Ovary (tissue), 9 donors: ENCODE measurements around the gene SLC22A15. TPM values are rescaled to one million over a fixed set of nuclear protein-coding genes. Genes with fewer than 3 reads are reported as not detected.

Source experiments
- DNase-seq, 5 donors: peaks; one replicate each; pipeline ENCODE4 v3.0.0-alpha.2; 2019 to 2020
- H3K27ac ChIP-seq, 2 donors: fragments of 200-600 bp; one replicate each; pipeline versions ENCODE4 v1.5.1 to v1.8.0; 2019 to 2022
- H3K27me3 ChIP-seq: fragments of 200-600 bp; one replicate; pipeline ENCODE4 v1.8.0; 2022
- H3K36me3 ChIP-seq: fragments of 200-600 bp; sonication (generic); one replicate; pipeline ENCODE4 v1.5.1; 2019
- H3K4me1 ChIP-seq: one replicate; pipeline ENCODE4 v1.8.1; 2013; ENCODE audit warnings: mild to moderate bottlenecking, moderate library complexity; ENCODE audit not compliant: insufficient read depth
- H3K4me3 ChIP-seq: fragments of 200-600 bp; sonication (generic); one replicate; pipeline ENCODE4 v1.5.1; 2017
- H3K9me3 ChIP-seq, 2 donors: fragments of 200-600 bp in 1 of 2; sonication (generic) in 1 of 2; one replicate each; pipeline versions ENCODE4 v1.5.1 to v1.8.1; 2013 to 2019; ENCODE audit warnings: mild to moderate bottlenecking in 1 of 2, moderate library complexity in 1 of 2
- EP300 ChIP-seq: sonication (generic); formaldehyde crosslinking; IDR thresholded peaks from one replicate; pipeline ENCODE4 v1.6.1; 2017; ENCODE audit warnings: antibody characterized with exemption
- POLR2A ChIP-seq: fragments of 450-650 bp; IDR thresholded peaks from one replicate; pipeline ENCODE4 v1.6.1; 2017; ENCODE audit warnings: antibody characterized with exemption, mild to moderate bottlenecking, moderate library complexity
- WGBS, 3 donors: extraction: QIAGEN DNeasy Blood & Tissue Kit in 1 of 3; methylation state at CpG; one replicate each; pipeline versions ENCODE4 v1.1.5 to v1.1.7; 2013 to 2017; 5-methylcytosine and 5-hydroxymethylcytosine counted together
- intact Hi-C, 4 donors: fragments of 100-400 bp; cut with DNase I; formaldehyde crosslinking; loops; one replicate each; pipeline versions ENCODE4 v1.11.0 to v1.15.1; 2022 to 2023
- polyA plus RNA-seq, 2 donors: library from polyadenylated mRNA; stranded (reverse); fragments of 200-250 nt in 1 of 2; fragments of 350-450 nt in 1 of 2; fragmentation: Illumina TruSeq in 1 of 2; extraction: RNeasy Lipid Tissue Mini Kit (QIAGEN cat#74804) in 1 of 2; gene quantifications; one replicate each; pipeline ENCODE4 v1.2.3, GENCODE V29; 2013 to 2014
- total RNA-seq, 7 donors: library from RNA; depleted of rRNA in 2 of 7; stranded (reverse); fragments of >200 nt in 2 of 7; fragmentation: NEBNext Ultra II Directional in 3 of 7; extraction: Animal tissue kit (Norgen Biotek cat#: 25700) in 3 of 7; gene quantifications; one replicate each; pipeline versions ENCODE4 v1.1.0 to v1.2.4, GENCODE V29; 2016 to 2023
- TF ChIP-seq, protein P1 (sequence below), 3 donors: fragments of 450-650 bp in 2 of 3; fragments of 200-600 bp in 1 of 3; IDR thresholded peaks; one replicate each; pipeline versions ENCODE4 v1.5.1 to v1.8.0; 2016 to 2022; ENCODE audit warnings: antibody characterized with exemption in 3 of 3, mild to moderate bottlenecking in 1 of 3
- donor health status: DM: no; HTN: no; CAD: no; lungs with moderate emphysema.
- donor health status: DM: no; HTN: no; CAD: no.
- donor health status: Bipolar disorder and iron deficiency.
- donor health status: DM: yes; HTN: yes; CAD: no.
- donor health status: DM: no; HTN: no; CAD: no.
- donor health status: DM: yes; HTN: yes; CAD: no.

SLC22A15 gene
- total and polyA plus RNA-seq, 9 donors, result 0.51 to 3.8 (median 1.6) TPM

DNA sequence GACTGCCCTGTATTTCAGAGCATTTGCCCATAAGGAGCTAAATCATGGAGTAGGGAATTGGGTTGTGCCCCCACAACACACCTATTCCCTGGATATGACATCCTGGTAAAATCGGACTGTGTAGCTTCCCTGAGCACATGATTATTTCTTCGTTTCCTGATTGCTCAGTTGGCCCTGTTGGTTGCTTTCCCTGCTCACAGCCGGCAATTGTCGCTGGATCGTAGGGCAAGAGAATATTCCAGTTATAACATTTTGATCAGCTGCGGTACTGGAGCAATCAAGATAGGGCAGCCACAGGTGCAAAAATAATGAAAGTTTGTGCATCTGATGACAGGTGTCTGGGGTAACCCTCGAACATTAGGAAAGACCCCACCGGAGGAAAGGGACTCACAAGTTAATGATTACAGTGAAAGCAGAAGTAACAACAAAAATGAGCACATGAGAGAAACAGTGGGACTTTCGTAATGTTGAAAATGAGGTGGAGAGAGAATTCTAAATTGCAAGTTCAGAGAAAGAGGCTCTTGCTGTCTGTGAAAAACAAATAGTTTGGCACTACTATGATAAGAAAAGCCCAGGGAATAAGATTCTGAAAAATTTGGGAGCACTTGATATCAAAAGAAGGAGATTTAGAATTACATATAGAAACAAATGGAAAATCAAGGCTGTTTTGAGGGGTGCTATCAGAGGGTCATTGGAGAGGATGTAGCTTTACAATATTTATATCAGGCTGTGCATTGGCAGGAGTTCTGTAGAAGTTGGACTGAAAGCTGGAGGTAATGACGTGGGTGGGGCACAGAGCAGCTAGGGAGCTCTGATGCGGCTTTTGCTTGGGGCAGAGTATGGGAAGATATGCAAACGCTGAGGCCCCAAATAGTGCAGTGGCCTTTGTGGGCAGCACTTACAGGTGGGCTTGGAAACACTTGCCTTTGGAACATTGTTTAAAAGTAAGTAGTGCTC lies 134.5 kb downstream of the SLC22A15 start, which contains the start of gene MAB21L3:
Gene MAB21L3 (plus strand): TSS at position 833 of the 957 bp plus-strand sequence. CDS start 1,217 bp downstream, outside the sequence.
- 53 to 64% (median 63%) methylated on average over 12 of the region's 12 CpGs for WGBS, 3 donors
- intact Hi-C loops, result no loop called here
- H3K27me3 ChIP-seq, result no peaks in the 10 kb centered on the region
- no peaks in the 10 kb centered on the region for H3K36me3 ChIP-seq
- no peak within 1 kb of the TSS for H3K27ac ChIP-seq
- no peak within 1 kb of the TSS for H3K4me3 ChIP-seq
- H3K4me1 ChIP-seq, result no peaks in the 10 kb centered on the region
- TF ChIP-seq EP300 (no peak), POLR2A (no peak)
- TF ChIP-seq, protein P1, sequence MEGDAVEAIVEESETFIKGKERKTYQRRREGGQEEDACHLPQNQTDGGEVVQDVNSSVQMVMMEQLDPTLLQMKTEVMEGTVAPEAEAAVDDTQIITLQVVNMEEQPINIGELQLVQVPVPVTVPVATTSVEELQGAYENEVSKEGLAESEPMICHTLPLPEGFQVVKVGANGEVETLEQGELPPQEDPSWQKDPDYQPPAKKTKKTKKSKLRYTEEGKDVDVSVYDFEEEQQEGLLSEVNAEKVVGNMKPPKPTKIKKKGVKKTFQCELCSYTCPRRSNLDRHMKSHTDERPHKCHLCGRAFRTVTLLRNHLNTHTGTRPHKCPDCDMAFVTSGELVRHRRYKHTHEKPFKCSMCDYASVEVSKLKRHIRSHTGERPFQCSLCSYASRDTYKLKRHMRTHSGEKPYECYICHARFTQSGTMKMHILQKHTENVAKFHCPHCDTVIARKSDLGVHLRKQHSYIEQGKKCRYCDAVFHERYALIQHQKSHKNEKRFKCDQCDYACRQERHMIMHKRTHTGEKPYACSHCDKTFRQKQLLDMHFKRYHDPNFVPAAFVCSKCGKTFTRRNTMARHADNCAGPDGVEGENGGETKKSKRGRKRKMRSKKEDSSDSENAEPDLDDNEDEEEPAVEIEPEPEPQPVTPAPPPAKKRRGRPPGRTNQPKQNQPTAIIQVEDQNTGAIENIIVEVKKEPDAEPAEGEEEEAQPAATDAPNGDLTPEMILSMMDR (IDR thresholded peaks at IDR 0.05), result no peak
- no peak for DNase-seq
- no peaks in the 10 kb centered on the region for H3K9me3 ChIP-seq

DNA sequence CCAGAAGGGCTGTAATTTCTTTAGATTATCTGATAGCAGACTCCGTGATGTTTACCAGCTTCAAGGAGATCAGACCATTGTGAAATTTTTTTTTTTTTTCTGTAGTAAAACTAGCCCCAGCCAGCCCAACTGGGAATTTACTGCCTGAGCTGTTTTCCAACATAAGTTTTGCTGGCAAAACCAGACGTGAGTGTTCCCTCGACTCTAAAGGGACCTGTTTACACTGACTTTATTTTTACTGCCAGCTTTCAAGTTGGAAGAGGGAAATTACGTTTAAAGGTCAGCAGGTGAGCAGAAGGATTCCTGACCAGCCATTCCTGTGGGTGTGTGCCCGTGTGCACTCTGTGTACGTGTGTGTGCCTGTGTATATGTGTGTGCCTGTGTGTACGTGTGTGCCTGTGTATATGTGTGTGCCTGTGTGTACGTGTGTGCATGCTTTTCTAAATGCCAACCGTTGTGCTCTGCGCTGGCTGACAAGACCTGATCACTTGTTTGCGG lies 135.3 kb downstream of the SLC22A15 start:
- Histone ChIP-seq H3K27me3 (no peaks in the 10 kb centered on the region), H3K4me3 (no peak overlapping the region), H3K4me1 (no peaks in the 10 kb centered on the region), H3K9me3 (no peaks in the 10 kb centered on the region), H3K27ac (no peak overlapping the region), H3K36me3 (no peaks in the 10 kb centered on the region)
- DNase-seq, result no peak
- intact Hi-C loops, result no loop called here
- WGBS, 3 donors, result 31 to 41% (median 36%) methylated on average over 11 of the region's 11 CpGs
- TF ChIP-seq POLR2A (no peak), EP300 (no peak)
- TF ChIP-seq, protein P1 (IDR thresholded peaks at IDR 0.05), result no peak

DNA sequence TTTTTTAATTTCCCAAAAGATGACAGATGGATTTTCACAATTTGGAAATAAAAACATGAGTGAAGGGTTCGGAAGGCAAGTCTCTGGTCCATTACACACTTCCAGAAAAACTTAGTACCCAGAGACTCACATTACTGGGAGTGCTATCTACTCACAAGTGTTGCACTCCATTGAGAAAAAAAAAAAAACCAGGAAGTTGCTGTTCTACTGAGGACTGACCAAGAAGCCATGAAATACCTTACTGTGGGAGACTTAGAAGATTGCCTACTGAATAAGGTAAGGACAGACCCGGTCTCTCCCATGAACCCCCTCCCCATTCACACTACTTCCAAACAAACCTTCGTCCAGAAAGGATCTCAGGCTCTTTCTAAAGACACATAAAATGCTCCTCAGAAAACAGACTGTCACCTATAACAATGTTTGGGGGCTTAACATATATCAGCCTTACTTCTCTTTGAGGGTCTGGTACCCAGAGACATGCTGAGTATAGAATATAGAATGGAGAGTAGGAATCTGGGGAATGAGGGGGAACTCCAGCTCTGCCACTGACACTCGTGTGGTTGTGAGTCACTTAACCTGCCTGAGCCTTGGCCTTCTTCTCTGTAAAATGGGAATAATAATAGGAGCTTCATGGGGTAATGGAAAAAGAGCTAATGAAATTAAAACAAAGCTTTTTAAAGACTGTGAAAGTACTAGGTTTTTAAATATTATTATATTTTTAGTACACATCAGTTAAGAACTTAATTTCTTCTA lies 136.3 kb downstream of the SLC22A15 start:
- intact Hi-C loops, result no loop called here
- Histone ChIP-seq H3K36me3 (no peaks in the 10 kb centered on the region), H3K4me3 (no peak overlapping the region), H3K9me3 (no peaks in the 10 kb centered on the region), H3K27me3 (no peaks in the 10 kb centered on the region), H3K27ac (no peak overlapping the region), H3K4me1 (no peaks in the 10 kb centered on the region)
- DNase-seq, result no peak
- TF ChIP-seq, protein P1 (IDR thresholded peaks at IDR 0.05), result no peak
- TF ChIP-seq POLR2A (no peak), EP300 (no peak)
- WGBS, 3 donors, result 72 to 80% (median 75%) methylated on average over 4 of the region's 4 CpGs

DNA sequence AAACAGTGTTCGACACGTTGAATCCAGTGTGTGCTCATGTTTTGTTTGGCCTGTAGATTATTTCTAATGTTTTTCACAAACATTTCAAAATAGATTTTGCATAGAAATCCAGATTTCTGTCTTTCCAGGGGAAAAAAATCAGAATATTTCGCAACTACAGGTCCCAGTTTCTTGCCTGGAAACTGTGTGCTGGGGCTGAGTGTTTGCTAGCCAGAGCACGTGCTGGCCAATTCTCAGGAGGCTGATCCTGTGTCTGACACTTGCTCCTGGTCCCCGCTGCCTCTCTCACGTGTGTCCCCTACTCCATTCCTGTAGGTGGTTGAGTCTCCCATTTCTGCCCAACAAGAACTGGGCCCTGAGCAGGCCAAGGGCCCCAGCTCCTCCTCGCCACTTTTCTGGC lies 137.3 kb downstream of the SLC22A15 start:
- H3K4me3 ChIP-seq, result no peak overlapping the region
- no peaks in the 10 kb centered on the region for H3K4me1 ChIP-seq
- H3K9me3 ChIP-seq, result no peaks in the 10 kb centered on the region
- 37 to 73% (median 40%) methylated on average over 7 of the region's 7 CpGs for WGBS, 3 donors
- TF ChIP-seq, protein P1 (IDR thresholded peaks at IDR 0.05), result no peak
- TF ChIP-seq EP300 (no peak), POLR2A (no peak)
- H3K36me3 ChIP-seq, result no peaks in the 10 kb centered on the region
- H3K27ac ChIP-seq, result no peak overlapping the region
- DNase-seq, result no peak
- intact Hi-C loops, result no loop called here
- H3K27me3 ChIP-seq, result no peaks in the 10 kb centered on the region
